GM21825 (cell line): Measurements from ENCODE around the gene SUGP2.
"Not testable (repeated sequence)": the region's sequence is repeated elsewhere in the genome, so short reads cannot be mapped to it uniquely, and the experiment has no call there.

ENCODE experiments used
- ATAC-seq: cut with Tn5 transposase; IDR thresholded peaks from one replicate; pipeline ENCODE4 v1.9.1; 2021; ENCODE audit warnings: mild to moderate bottlenecking, moderate library complexity; ENCODE audit not compliant: unreplicated experiment

Gene SUGP2

GRCh38 chr19:18960370-18960769 lies 72.9 kb downstream of the SUGP2 start:
- ATAC-seq: no peak

GRCh38 chr19:18955042-18955441 lies 78.3 kb downstream of the SUGP2 start:
- ATAC-seq: no peak

- ATAC-seq: no peak
Observed at GRCh38 chr19:18954094-18954493, 79.2 kb downstream of the SUGP2 start.

- not testable (repeated sequence) for ATAC-seq
Observed at GRCh38 chr19:18952364-18953003, 80.8 kb downstream of the SUGP2 start.

- ATAC-seq: no peak
Observed at GRCh38 chr19:18951721-18952281, 81.5 kb downstream of the SUGP2 start.

- no peak for ATAC-seq
Observed at GRCh38 chr19:18949858-18950257, 83.5 kb downstream of the SUGP2 start.

GRCh38 chr19:18948976-18949356 lies 84.4 kb downstream of the SUGP2 start:
- no peak for ATAC-seq

GRCh38 chr19:18948075-18948975 lies 85.0 kb downstream of the SUGP2 start:
- ATAC-seq: no peak

- ATAC-seq: no peak
Observed at GRCh38 chr19:18946918-18947317, 86.4 kb downstream of the SUGP2 start.

GRCh38 chr19:18946335-18946734 lies 87.0 kb downstream of the SUGP2 start:
- ATAC-seq: no peak

- ATAC-seq: no peak
Observed at GRCh38 chr19:18945297-18945696, 88.0 kb downstream of the SUGP2 start.

- ATAC-seq: no peak
Observed at GRCh38 chr19:18943465-18943864, 89.9 kb downstream of the SUGP2 start.

GRCh38 chr19:18942692-18943091 lies 90.6 kb downstream of the SUGP2 start:
- no peak for ATAC-seq

- ATAC-seq: no peak
Observed at GRCh38 chr19:18941628-18942354, 91.5 kb downstream of the SUGP2 start.
